Endothelial cell of umbilical vein (primary cell): ENCODE measurements around the gene LTB4R. TPM values are rescaled to one million over a fixed set of nuclear protein-coding genes. Genes with fewer than 3 reads are reported as not detected.

Experiments used
- BruUV-seq: library from RNA; stranded (reverse); fragments of 400-500 nt; replicated peaks from 2 replicates; lab custom pipeline; 2021; lab: Mats Ljungman, UMichigan
- CTCF ChIA-PET: fragments of 300-600, 350-600 bp; sonication (Branson Sonifier 250); formaldehyde crosslinking; loops from one replicate; lab custom pipeline; 2021; ENCODE audit warnings: antibody characterized with exemption, inconsistent platforms; lab: Charles Lee
- POLR2A ChIA-PET: fragments of 300-600, 350-600 bp; sonication (Branson Sonifier 250); formaldehyde crosslinking; loops from one replicate; lab custom pipeline; 2021; ENCODE audit warnings: antibody characterized with exemption, inconsistent platforms; lab: Charles Lee
- DNase-seq: peaks from one replicate; pipeline ENCODE4 v3.0.0-alpha.2; 2011; ENCODE audit warnings: low read depth, low spot score
- FAIRE-seq: peaks from 2 replicates; lab custom pipeline; 2011; peaks lifted over from hg19 to GRCh38; lab: Jason Lieb, UNC
- H2AFZ ChIP-seq: 2 replicates; pipeline ENCODE4 v1.6.0; 2012; ENCODE audit warnings: low read depth, low read length, control low read depth, inconsistent platforms
- H3K27ac ChIP-seq: 2 replicates; pipeline ENCODE4 v1.5.1; 2011; ENCODE audit warnings: low read depth, mild to moderate bottlenecking, control low read depth, low read length, moderate library complexity; ENCODE audit not compliant: insufficient read depth
- H3K27me3 ChIP-seq, 2 experiments: 2 replicates each; pipeline versions ENCODE4 v1.6.0 to v1.6.1; 2011; ENCODE audit warnings: low read length in 2 of 2, mixed read lengths in 1 of 2; ENCODE audit not compliant: control insufficient read depth in 2 of 2, insufficient read depth in 2 of 2
- H3K36me3 ChIP-seq, 2 experiments: 2 replicates in 1 of 2; 3 replicates in 1 of 2; pipeline ENCODE4 v1.5.1; 2011; ENCODE audit warnings: low read length in 2 of 2, mild to moderate bottlenecking in 1 of 2, moderate library complexity in 1 of 2; ENCODE audit not compliant: control insufficient read depth in 2 of 2, insufficient read depth in 2 of 2; ENCODE audit errors: extremely low read depth in 1 of 2
- H3K4me1 ChIP-seq: 3 replicates; pipeline ENCODE4 v1.5.1; 2011; ENCODE audit warnings: mild to moderate bottlenecking, low read length; ENCODE audit not compliant: control insufficient read depth, insufficient read depth; ENCODE audit errors: extremely low read depth
- H3K4me2 ChIP-seq: 2 replicates; pipeline ENCODE4 v1.6.1; 2011; ENCODE audit warnings: low read length, control low read depth, mixed read lengths; ENCODE audit not compliant: insufficient read depth
- H3K4me3 ChIP-seq, 3 experiments: fragments of 200-600 bp in 1 of 3; sonication (generic), shearing (Covaris generic) in 1 of 3; replicated peaks in 1 of 3; 2 replicates each; pipeline ENCODE4 v1.5.1; 2011 to 2016; ENCODE audit warnings: control low read depth in 3 of 3, low read length in 3 of 3, mild to moderate bottlenecking in 2 of 3, inconsistent platforms in 1 of 3, low read depth in 1 of 3, moderate library complexity in 1 of 3; ENCODE audit not compliant: insufficient read depth in 1 of 3
- H3K79me2 ChIP-seq: 2 replicates; pipeline ENCODE4 v1.6.0; 2012; ENCODE audit warnings: low read length, inconsistent platforms; ENCODE audit not compliant: control insufficient read depth, insufficient read depth
- H3K9ac ChIP-seq: replicated peaks from 2 replicates; pipeline ENCODE3; 2011; ENCODE audit warnings: low read length, control low read depth; ENCODE audit not compliant: insufficient read depth; ENCODE audit errors: extremely low read depth
- H3K9me1 ChIP-seq: replicated peaks from 3 replicates; pipeline ENCODE4 v1.6.0; 2011; ENCODE audit warnings: mild to moderate bottlenecking, low read length; ENCODE audit not compliant: control insufficient read depth, insufficient read depth; ENCODE audit errors: extremely low read depth
- H3K9me3 ChIP-seq: replicated peaks from 2 replicates; pipeline ENCODE4 v1.5.1; 2012; ENCODE audit warnings: low read length, inconsistent platforms; ENCODE audit not compliant: control insufficient read depth, insufficient read depth
- H4K20me1 ChIP-seq: replicated peaks from 2 replicates; pipeline ENCODE3; 2011; ENCODE audit warnings: mild to moderate bottlenecking, low read length; ENCODE audit not compliant: control insufficient read depth, insufficient read depth; ENCODE audit errors: extremely low read depth
- EZH2 ChIP-seq: IDR thresholded peaks from 2 replicates; pipeline ENCODE4 v1.6.1; 2012; ENCODE audit warnings: borderline replicate concordance, low read depth, mild to moderate bottlenecking, moderate library complexity, low read length, inconsistent platforms; ENCODE audit not compliant: severe bottlenecking
- FOS ChIP-seq: IDR thresholded peaks from 2 replicates; pipeline ENCODE4 v1.6.1; 2011; ENCODE audit warnings: mild to moderate bottlenecking, low read length, moderate library complexity, borderline replicate concordance; ENCODE audit not compliant: insufficient read depth
- GATA2 ChIP-seq: IDR thresholded peaks from 2 replicates; pipeline ENCODE4 v1.7.0; 2011; ENCODE audit warnings: low read depth, mild to moderate bottlenecking, moderate library complexity, mixed read lengths, low read length; ENCODE audit not compliant: insufficient read length, insufficient read depth
- JUN ChIP-seq: IDR thresholded peaks from 2 replicates; pipeline ENCODE4 v1.6.1; 2011; ENCODE audit warnings: borderline replicate concordance, low read depth; ENCODE audit not compliant: insufficient read length, insufficient read depth
- MYC ChIP-seq: IDR thresholded peaks from one replicate; pipeline ENCODE4 v1.6.1; 2011; ENCODE audit warnings: mild to moderate bottlenecking, low read depth, low read length
- POLR2A ChIP-seq: IDR thresholded peaks from 2 replicates; pipeline ENCODE4 v1.6.1; 2012; ENCODE audit warnings: low read depth, mild to moderate bottlenecking, control low read depth, low read length
- POLR2AphosphoS5 ChIP-seq: IDR thresholded peaks from 2 replicates; pipeline ENCODE4 v1.6.1; 2012; ENCODE audit warnings: low read depth, mild to moderate bottlenecking, control low read depth, low read length, moderate library complexity; ENCODE audit not compliant: insufficient read depth
- dilution Hi-C: fragments of 300-500 bp; cut with MboI; formaldehyde crosslinking; loops from one replicate; pipeline ENCODE4 v1.15.0; 2019; ENCODE audit warnings: low sequenced_read_pairs; ENCODE audit not compliant: extremely low pct_ligation_motif_present
- intact Hi-C: fragments of 100-400 bp; cut with micrococcal nuclease; formaldehyde crosslinking; loops from one replicate; pipeline ENCODE4 v1.10.0; 2022
- polyA plus RNA-seq, 4 experiments: library from polyadenylated mRNA; depleted of rRNA in 3 of 4; stranded (reverse) in 3 of 4; unstranded in 1 of 4; fragments of >200 nt; gene quantifications; 2 replicates each; pipeline versions ENCODE4 v1.2.1 to v1.2.3, GENCODE V29; 2011 to 2012; ENCODE audit warnings: missing spikeins in 1 of 4
- total RNA-seq: library from RNA; stranded (reverse); gene quantifications from 2 replicates; pipeline ENCODE4 v1.2.3, GENCODE V29; 2021
- TF ChIP-seq, protein P1 (sequence below): IDR thresholded peaks from 2 replicates; pipeline ENCODE4 v1.6.1; 2011; ENCODE audit not compliant: insufficient read depth, insufficient read length
- TF ChIP-seq, protein P2 (sequence below), 2 donors: IDR thresholded peaks; 1 replicate in 1 of 2; 2 replicates in 1 of 2; pipeline ENCODE4 v1.5.1; 2011; ENCODE audit warnings: low read length in 2 of 2, mild to moderate bottlenecking in 2 of 2, moderate library complexity in 2 of 2, control low read depth in 1 of 2, inconsistent platforms in 1 of 2, low read depth in 1 of 2; ENCODE audit not compliant: insufficient read depth in 1 of 2; ENCODE audit errors: extremely low read depth in 1 of 2

The LTB4R gene
- total and polyA plus RNA-seq, 2 donors (not counting 3 experiments of a cell fraction or from before 2014, with no cell fraction given) = 9.1 to 10.5 TPM

DNA sequence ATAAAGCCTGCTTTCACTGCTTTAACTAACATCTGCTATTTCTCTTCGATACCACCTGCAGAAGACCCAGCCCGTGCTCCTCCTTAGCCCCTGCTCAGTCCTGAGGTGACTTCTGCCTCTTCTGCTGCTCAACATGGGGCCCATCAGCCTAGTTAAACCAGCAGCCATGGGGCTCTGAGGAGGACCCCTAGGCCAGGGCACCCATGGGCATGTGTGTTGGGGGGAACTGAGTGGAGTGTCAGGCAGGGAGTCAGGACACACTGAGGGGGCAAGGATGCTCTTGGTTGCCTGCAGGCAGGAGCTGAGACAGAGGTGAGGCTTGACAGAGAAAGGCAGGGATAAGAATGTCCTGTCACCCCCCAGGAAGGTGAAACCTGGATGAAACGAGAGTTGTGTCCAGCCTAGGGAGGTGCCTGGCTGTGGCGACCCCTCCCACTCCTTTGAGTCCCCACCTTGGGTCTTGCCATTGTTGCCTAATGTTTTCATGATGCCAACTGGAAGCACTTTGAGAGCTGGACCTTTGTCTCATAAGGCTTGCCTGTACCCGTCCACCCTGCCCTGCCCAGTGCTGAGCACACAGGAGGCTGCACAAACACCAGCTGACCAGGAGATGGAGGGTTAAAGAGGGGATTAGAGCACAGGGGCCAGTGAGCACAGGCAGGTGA lies 27.4 kb upstream of the LTB4R start:
- FAIRE-seq (no peak), DNase-seq (no peak)
- intact Hi-C loops (no loop called here), dilution Hi-C loops (no loop called here)
- no peaks in the 10 kb centered on the region for H4K20me1 ChIP-seq
- TF ChIP-seq MYC (no peak), FOS (no peak), POLR2AphosphoS5 (no peak), GATA2 (no peak), JUN (no peak), EZH2 (no peak), POLR2A (no peak)
- TF ChIP-seq, protein P1, sequence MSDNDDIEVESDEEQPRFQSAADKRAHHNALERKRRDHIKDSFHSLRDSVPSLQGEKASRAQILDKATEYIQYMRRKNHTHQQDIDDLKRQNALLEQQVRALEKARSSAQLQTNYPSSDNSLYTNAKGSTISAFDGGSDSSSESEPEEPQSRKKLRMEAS = no peak
- TF ChIP-seq, protein P2, sequence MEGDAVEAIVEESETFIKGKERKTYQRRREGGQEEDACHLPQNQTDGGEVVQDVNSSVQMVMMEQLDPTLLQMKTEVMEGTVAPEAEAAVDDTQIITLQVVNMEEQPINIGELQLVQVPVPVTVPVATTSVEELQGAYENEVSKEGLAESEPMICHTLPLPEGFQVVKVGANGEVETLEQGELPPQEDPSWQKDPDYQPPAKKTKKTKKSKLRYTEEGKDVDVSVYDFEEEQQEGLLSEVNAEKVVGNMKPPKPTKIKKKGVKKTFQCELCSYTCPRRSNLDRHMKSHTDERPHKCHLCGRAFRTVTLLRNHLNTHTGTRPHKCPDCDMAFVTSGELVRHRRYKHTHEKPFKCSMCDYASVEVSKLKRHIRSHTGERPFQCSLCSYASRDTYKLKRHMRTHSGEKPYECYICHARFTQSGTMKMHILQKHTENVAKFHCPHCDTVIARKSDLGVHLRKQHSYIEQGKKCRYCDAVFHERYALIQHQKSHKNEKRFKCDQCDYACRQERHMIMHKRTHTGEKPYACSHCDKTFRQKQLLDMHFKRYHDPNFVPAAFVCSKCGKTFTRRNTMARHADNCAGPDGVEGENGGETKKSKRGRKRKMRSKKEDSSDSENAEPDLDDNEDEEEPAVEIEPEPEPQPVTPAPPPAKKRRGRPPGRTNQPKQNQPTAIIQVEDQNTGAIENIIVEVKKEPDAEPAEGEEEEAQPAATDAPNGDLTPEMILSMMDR (IDR thresholded peaks at IDR 0.05; ENCODE audit: extremely low read depth in 1 of 2, insufficient read depth in 1 of 2, low read depth in 1 of 2, low read length in 2 of 2) = no peak
- H3K4me3 ChIP-seq = no peak overlapping the region
- no peak overlapping the region for H3K9ac ChIP-seq
- H3K27ac ChIP-seq = no peak overlapping the region
- ChIA-PET POLR2A (no interaction called here), CTCF (interaction anchor here (0.9 to 1.6 kb wide), 3 partner anchors 10 to 23 kb away, joined by 3 to 5 read pairs (median 4); partner anchors contain the start of gene TGM1)
- no peaks in the 10 kb centered on the region for H3K9me3 ChIP-seq
- no peaks in the 10 kb centered on the region for H3K79me2 ChIP-seq
- H3K27me3 ChIP-seq = no peaks in the 10 kb centered on the region
- no peaks in the 10 kb centered on the region for H3K9me1 ChIP-seq
- BruUV-seq = no TSS peak
- no peak overlapping the region for H2AFZ ChIP-seq
- no peaks in the 10 kb centered on the region for H3K4me1 ChIP-seq
- H3K36me3 ChIP-seq = no peaks in the 10 kb centered on the region
- H3K4me2 ChIP-seq = no peak overlapping the region
